Right lobe of liver (tissue), 4 donors: ENCODE data around the gene TRIM21.

ENCODE experiments used
- POLR2A ChIP-seq: fragments of 450-650 bp; IDR thresholded peaks from one replicate; pipeline ENCODE4 v1.6.1; 2017; ENCODE audit warnings: antibody characterized with exemption, mild to moderate bottlenecking
- TF ChIP-seq, protein P1 (sequence below), 4 donors: fragments of 200-600 bp in 3 of 4; fragments of 450-650 bp in 1 of 4; IDR thresholded peaks; one replicate each; pipeline versions ENCODE4 v1.5.1 to v1.8.0; 2016 to 2022; ENCODE audit warnings: antibody characterized with exemption in 4 of 4, mild to moderate bottlenecking in 2 of 4
- donor health status: DM: no; HTN: no; CAD: no.
- donor health status: DM: no; HTN: no; CAD: no.
- donor health status: DM: no; HTN: yes; CAD: no.

- peak; percentile 47 for TF ChIP-seq POLR2A
- TF ChIP-seq, protein P1, sequence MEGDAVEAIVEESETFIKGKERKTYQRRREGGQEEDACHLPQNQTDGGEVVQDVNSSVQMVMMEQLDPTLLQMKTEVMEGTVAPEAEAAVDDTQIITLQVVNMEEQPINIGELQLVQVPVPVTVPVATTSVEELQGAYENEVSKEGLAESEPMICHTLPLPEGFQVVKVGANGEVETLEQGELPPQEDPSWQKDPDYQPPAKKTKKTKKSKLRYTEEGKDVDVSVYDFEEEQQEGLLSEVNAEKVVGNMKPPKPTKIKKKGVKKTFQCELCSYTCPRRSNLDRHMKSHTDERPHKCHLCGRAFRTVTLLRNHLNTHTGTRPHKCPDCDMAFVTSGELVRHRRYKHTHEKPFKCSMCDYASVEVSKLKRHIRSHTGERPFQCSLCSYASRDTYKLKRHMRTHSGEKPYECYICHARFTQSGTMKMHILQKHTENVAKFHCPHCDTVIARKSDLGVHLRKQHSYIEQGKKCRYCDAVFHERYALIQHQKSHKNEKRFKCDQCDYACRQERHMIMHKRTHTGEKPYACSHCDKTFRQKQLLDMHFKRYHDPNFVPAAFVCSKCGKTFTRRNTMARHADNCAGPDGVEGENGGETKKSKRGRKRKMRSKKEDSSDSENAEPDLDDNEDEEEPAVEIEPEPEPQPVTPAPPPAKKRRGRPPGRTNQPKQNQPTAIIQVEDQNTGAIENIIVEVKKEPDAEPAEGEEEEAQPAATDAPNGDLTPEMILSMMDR (IDR thresholded peaks at IDR 0.05), result no peak
Observed at GRCh38 chr11:4393209-4393857, at the start of gene TRIM21.
